Mesothelial cell of epicardium (in vitro differentiated cells): Measurements from ENCODE around the gene CENATAC. TPM values are rescaled to one million over a fixed set of nuclear protein-coding genes. Genes with fewer than 3 reads are reported as not detected.
"Not testable (repeated sequence)": the region's sequence is repeated elsewhere in the genome, so short reads cannot be mapped to it uniquely, and the experiment has no call there.

Source experiments
- DNase-seq, 2 experiments: peaks; one replicate each; pipeline ENCODE4 v3.0.0; 2021; ENCODE audit warnings: low spot score in 2 of 2; ENCODE audit not compliant: unreplicated experiment in 2 of 2
- H3K27ac Mint-ChIP-seq: 2 replicates; pipeline ENCODE4 v1.8.0; 2021; ENCODE audit warnings: mixed read lengths
- H3K27me3 Mint-ChIP-seq: 2 replicates; pipeline ENCODE4 v1.8.0; 2021; ENCODE audit warnings: low read depth, mixed read lengths
- H3K36me3 Mint-ChIP-seq: 2 replicates; pipeline ENCODE4 v1.8.0; 2021; ENCODE audit warnings: mixed read lengths
- H3K4me1 Mint-ChIP-seq: 2 replicates; pipeline ENCODE4 v1.8.0; 2021; ENCODE audit warnings: mixed read lengths
- H3K4me3 Mint-ChIP-seq: 2 replicates; pipeline ENCODE4 v1.8.0; 2021; ENCODE audit warnings: mild to moderate bottlenecking, moderate library complexity, mixed read lengths
- H3K9me3 Mint-ChIP-seq: 2 replicates; pipeline ENCODE4 v1.8.0; 2021; ENCODE audit warnings: mixed read lengths
- CTCF ChIP-seq: fragments of 200-600 bp; sonication (generic); IDR thresholded peaks from one replicate; pipeline ENCODE4 v1.5.0; 2021; ENCODE audit warnings: antibody characterized with exemption; ENCODE audit not compliant: unreplicated experiment
- total RNA-seq: library from RNA; stranded (reverse); gene quantifications from 3 replicates; pipeline ENCODE4 v1.2.1, GENCODE V29; 2021

Gene CENATAC
- 65.7 to 69.1 TPM (median 66.3 TPM) in 3 replicates for total RNA-seq

GRCh38 chr11:118997627-118998387 is at the start of gene CENATAC:
TSS of gene CENATAC (plus strand) at chr11:118998138. CDS start at chr11:118998198, 60 bp downstream.
- peak; percentile 69 to 85 for DNase-seq
- Mint-ChIP-seq H3K27me3 (no peaks in the 10 kb centered on the region), H3K4me1 (peaks cover 30% of the 10 kb centered on the region), H3K36me3 (peaks cover 8% of the 10 kb centered on the region), H3K4me3 (peak within 1 kb of the TSS; percentile 91), H3K9me3 (peaks cover 4% of the 10 kb centered on the region), H3K27ac (peak within 1 kb of the TSS; percentile 96)
- TF ChIP-seq CTCF, result no peak

- TF ChIP-seq CTCF, result no peak
- Mint-ChIP-seq H3K36me3 (no peaks in the 10 kb centered on the region), H3K4me1 (peaks cover 14% of the 10 kb centered on the region), H3K27ac (no peak overlapping the region), H3K4me3 (no peak overlapping the region), H3K9me3 (no peaks in the 10 kb centered on the region), H3K27me3 (peaks cover 22% of the 10 kb centered on the region)
- DNase-seq, result no peak
Observed at GRCh38 chr11:118953265-118953664, 44.7 kb upstream of the CENATAC start.

- DNase-seq, H3K9me3 Mint-ChIP-seq, H3K36me3 Mint-ChIP-seq, H3K4me3 Mint-ChIP-seq, H3K27ac Mint-ChIP-seq: not testable (repeated sequence)
- peaks cover 14% of the 10 kb centered on the region for H3K4me1 Mint-ChIP-seq
- H3K27me3 Mint-ChIP-seq, result peaks cover 23% of the 10 kb centered on the region
Observed at GRCh38 chr11:118953976-118954375, 44.0 kb upstream of the CENATAC start.

GRCh38 chr11:118956094-118956846 is 41.7 kb upstream of the CENATAC start, which contains the start of gene UPK2:
TSS of gene UPK2 (plus strand) at chr11:118956298. CDS start at chr11:118956351, 53 bp downstream.
- no peaks in the 10 kb centered on the region for H3K9me3 Mint-ChIP-seq
- DNase-seq, result peak; percentile 79 to 94
- peaks cover 14% of the 10 kb centered on the region for H3K4me1 Mint-ChIP-seq
- no peak within 1 kb of the TSS for H3K27ac Mint-ChIP-seq
- H3K27me3 Mint-ChIP-seq, result peaks cover 19% of the 10 kb centered on the region
- peak; percentile 90 for TF ChIP-seq CTCF
- no peaks in the 10 kb centered on the region for H3K36me3 Mint-ChIP-seq
- H3K4me3 Mint-ChIP-seq, result no peak within 1 kb of the TSS

DNA sequence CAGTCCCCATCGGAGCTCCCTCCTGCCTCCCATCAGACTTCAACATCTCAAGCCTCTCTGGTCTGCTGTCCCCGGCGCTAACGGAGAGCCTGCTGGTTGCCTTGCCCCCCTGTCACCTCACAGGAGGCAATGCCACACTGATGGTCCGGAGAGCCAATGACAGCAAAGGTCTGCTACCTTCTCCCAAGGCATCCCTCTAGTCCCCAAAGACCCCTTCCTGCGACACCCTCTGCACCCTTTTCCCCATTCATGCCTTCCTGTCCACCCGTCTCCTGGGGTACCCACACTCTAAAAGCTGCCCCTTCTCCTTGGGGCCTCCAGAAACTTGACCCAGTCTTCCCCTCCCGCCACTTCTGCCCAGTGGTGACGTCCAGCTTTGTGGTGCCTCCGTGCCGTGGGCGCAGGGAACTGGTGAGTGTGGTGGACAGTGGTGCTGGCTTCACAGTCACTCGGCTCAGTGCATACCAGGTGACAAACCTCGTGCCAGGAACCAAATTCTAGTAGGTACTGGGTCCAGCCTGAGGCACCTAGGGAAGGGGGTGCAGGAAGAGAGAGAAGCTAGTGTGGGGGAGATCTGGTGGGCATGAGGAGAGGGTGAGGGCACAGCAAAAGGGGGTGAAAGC is 41.0 kb upstream of the CENATAC start:
- H3K4me1 Mint-ChIP-seq, result peaks cover 14% of the 10 kb centered on the region
- peaks cover 17% of the 10 kb centered on the region for H3K27me3 Mint-ChIP-seq
- H3K27ac Mint-ChIP-seq, result no peak overlapping the region
- no peaks in the 10 kb centered on the region for H3K9me3 Mint-ChIP-seq
- H3K4me3 Mint-ChIP-seq, result no peak overlapping the region
- no peak for DNase-seq
- H3K36me3 Mint-ChIP-seq, result no peaks in the 10 kb centered on the region
- TF ChIP-seq CTCF, result peak; percentile 48
